ENCODE measurements around the gene DDX42. TPM values are rescaled to one million over a fixed set of nuclear protein-coding genes. Genes with fewer than 3 reads are reported as not detected.
A peak's percentile ranks its signal among the peaks of the same experiment; 100 is the strongest.

DDX42 gene
- total RNA-seq, 1 donor: 76.3 TPM

DNA sequence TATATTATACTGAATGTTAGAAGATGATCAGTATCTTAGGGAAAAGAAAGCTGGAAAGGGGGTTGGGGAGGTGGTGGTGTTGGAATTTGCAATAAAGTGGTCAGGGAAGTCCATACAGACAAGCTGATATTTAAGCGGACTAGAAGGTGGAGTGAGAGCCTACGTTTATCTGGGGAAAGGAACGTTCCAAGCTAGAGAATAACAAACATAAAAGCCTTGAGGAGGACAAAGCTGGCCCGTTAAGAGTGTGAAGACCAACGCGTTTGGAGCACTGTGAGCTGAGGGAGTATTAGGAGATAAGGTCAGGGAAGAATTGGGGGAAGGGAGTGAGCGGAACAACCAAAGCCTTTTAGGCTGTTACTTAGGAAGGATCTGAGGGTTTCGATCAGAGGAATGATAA lies 1.4 kb downstream of the DDX42 start:
- DNase-seq (ENCODE audit: low read depth): peak; percentile 13
- TF ChIP-seq, protein P1, sequence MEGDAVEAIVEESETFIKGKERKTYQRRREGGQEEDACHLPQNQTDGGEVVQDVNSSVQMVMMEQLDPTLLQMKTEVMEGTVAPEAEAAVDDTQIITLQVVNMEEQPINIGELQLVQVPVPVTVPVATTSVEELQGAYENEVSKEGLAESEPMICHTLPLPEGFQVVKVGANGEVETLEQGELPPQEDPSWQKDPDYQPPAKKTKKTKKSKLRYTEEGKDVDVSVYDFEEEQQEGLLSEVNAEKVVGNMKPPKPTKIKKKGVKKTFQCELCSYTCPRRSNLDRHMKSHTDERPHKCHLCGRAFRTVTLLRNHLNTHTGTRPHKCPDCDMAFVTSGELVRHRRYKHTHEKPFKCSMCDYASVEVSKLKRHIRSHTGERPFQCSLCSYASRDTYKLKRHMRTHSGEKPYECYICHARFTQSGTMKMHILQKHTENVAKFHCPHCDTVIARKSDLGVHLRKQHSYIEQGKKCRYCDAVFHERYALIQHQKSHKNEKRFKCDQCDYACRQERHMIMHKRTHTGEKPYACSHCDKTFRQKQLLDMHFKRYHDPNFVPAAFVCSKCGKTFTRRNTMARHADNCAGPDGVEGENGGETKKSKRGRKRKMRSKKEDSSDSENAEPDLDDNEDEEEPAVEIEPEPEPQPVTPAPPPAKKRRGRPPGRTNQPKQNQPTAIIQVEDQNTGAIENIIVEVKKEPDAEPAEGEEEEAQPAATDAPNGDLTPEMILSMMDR (IDR thresholded peaks at IDR 0.05; ENCODE audit: insufficient read depth, low read length): no peak
- peak overlapping the region; percentile 90 for H3K4me3 ChIP-seq (ENCODE audit: low read depth, low read length)

DNA sequence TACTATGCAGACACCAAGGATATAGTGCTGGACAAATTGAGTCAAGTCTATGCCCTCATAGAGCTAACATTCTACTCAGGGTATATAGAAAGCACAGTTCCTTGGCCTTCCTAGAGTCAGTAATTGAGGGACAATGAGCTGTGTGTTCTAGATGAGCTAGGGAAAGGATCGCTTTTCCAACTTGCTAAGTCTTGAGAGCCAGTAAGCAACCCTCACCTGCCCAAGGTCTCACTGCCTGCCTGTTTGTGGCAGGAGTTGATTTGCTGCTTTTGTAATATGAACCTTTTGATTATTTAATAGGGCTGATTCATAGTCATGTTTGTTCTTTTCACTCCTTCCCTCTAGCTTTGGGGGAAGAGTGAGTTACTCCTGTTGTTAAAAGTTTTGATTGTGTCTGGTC lies 6.5 kb downstream of the DDX42 start:
- TF ChIP-seq, protein P1 (IDR thresholded peaks at IDR 0.05; ENCODE audit: insufficient read depth, low read length): no peak

DNA sequence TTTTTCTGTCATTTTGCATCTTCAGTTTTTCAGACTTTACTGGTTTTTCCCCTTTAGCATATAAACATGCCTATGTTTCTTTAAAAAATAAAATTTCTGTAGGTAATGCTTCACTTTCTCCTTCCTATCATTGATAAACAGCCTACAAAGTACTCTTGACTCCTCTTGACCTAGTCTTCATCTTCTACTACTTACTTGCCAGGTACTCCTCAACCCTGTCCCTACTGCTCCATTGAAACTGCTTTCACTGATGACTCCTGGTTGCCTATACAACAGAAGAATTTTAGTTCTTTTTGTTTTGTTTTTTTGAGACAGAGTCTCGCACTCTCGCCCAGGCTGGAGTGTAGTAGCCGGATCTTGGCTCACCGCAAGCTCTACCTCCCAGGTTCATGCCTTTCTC lies 7.0 kb downstream of the DDX42 start:
- no peak for DNase-seq (ENCODE audit: low read depth)
- TF ChIP-seq, protein P1 (IDR thresholded peaks at IDR 0.05; ENCODE audit: insufficient read depth, low read length): no peak
- no peak overlapping the region for H3K4me3 ChIP-seq (ENCODE audit: low read depth, low read length)

More for the DNA sequence above, 6.5 kb downstream of the DDX42 start:
- no peak for DNase-seq (ENCODE audit: low read depth)
- no peak overlapping the region for H3K4me3 ChIP-seq (ENCODE audit: low read depth, low read length)

DNA sequence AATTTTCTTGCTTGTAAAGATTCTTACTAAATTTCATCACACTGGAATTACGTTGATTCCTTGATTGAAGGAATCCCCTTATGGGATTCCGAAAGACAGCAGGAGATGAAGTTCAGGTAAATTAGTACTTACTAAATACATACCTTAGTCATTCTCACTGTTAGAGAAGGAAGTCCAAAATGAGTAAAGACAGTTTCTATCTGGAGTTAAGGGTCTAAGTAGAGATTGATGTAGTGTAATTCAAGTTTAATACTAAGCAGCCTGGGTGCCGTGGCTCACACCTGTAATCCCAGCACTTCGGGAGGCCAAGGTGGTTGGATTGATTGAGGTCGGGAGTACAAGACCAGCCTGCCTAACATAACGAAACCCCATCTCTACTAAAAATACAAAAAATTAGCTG lies 9.6 kb downstream of the DDX42 start:
- H3K4me3 ChIP-seq (ENCODE audit: low read depth, low read length): no peak overlapping the region
- DNase-seq (ENCODE audit: low read depth): no peak
- TF ChIP-seq, protein P1 (IDR thresholded peaks at IDR 0.05; ENCODE audit: insufficient read depth, low read length): no peak

- peak; percentile 61 for DNase-seq (ENCODE audit: low read depth)
- no peak overlapping the region for H3K4me3 ChIP-seq (ENCODE audit: low read depth, low read length)
- TF ChIP-seq, protein P1 (IDR thresholded peaks at IDR 0.05; ENCODE audit: insufficient read depth, low read length): no peak
Observed at GRCh38 chr17:63785556-63785955, 11.6 kb downstream of the DDX42 start.

DNA sequence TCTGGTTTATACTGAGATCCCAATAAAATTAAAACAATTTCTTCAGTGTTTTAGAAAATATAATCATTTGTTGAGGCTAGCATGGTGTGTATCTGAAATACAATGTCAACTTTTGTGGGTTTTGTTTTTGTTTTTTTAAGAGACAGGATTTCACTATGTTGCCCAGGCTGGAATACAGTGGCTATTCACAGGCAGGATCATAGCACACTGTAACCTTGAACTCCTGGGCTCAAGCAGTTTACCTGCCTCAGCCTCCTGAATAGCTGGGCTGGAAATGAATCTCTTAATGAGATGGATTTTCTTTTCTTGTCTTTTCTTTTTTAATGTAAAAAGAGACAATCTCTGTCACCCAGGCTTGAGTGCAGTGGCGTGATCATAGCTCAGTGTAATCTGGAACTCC lies 12.1 kb downstream of the DDX42 start:
- TF ChIP-seq, protein P1 (IDR thresholded peaks at IDR 0.05; ENCODE audit: insufficient read depth, low read length): no peak
- no peak for DNase-seq (ENCODE audit: low read depth)
- H3K4me3 ChIP-seq (ENCODE audit: low read depth, low read length): no peak overlapping the region

- TF ChIP-seq, protein P1 (IDR thresholded peaks at IDR 0.05; ENCODE audit: insufficient read depth, low read length): no peak
- DNase-seq (ENCODE audit: low read depth): no peak
- no peak overlapping the region for H3K4me3 ChIP-seq (ENCODE audit: low read depth, low read length)
Observed at GRCh38 chr17:63786971-63787711, 13.2 kb downstream of the DDX42 start.

Measured in fibroblast of the aortic adventitia (primary cell).